GM23248 (cell line): Measurements from ENCODE around the gene ZNF444.

ENCODE experiments used
- EZH2 ChIP-seq: fragments of 200-600 bp; sonication (generic); IDR thresholded peaks from 2 replicates; pipeline ENCODE4 v1.6.1; 2018; ENCODE audit warnings: antibody characterized with exemption, mild to moderate bottlenecking; ENCODE audit not compliant: insufficient read depth, poor library complexity, severe bottlenecking
- EZH2phosphoT487 ChIP-seq: fragments of 200-600 bp; sonication (generic); IDR thresholded peaks from 2 replicates; pipeline ENCODE4 v1.6.1; 2018; ENCODE audit warnings: antibody characterized with exemption, moderate library complexity, mild to moderate bottlenecking, low read depth; ENCODE audit not compliant: insufficient read depth

GRCh38 chr19:56163097-56163496, 22.0 kb downstream of the ZNF444 start:
- no peak for TF ChIP-seq EZH2
- TF ChIP-seq EZH2phosphoT487: no peak
